Measurements from ENCODE around the gene CHPT1. TPM values are rescaled to one million over a fixed set of nuclear protein-coding genes. Genes with fewer than 3 reads are reported as not detected.
A peak's percentile ranks its signal among the peaks of the same experiment; 100 is the strongest.

CHPT1 gene
- polyA plus RNA-seq, 2 donors: 19.1 to 21.9 TPM

DNA sequence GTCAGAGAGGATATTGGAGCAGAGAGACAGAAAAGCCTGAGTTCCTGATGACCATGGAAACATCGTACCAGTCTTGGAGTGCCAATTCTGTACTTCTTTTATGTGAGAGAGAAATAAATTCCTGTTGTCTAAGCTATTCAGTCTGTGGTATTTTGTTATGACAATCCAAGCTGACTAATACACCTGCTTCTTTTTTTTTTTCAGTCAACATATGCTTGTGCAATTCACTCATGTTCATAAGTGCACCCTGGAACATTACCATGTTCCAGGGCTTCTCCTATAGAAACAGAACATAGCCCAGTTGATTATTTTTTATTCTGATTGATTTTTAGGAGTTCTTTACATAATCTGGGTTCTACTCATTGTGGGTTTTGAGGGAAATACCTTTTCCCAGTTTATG, 1.7 kb upstream of the CHPT1 start:
- 58 to 63% methylated on average over 1 of the region's 1 CpG for WGBS, 2 donors
- Histone ChIP-seq H3K9me3 (ENCODE audit: control insufficient read depth in 2 of 2, insufficient read depth in 1 of 2, low read depth in 1 of 2, low read length in 1 of 2) (no peaks in the 10 kb centered on the region), H3K4me1 (ENCODE audit: control insufficient read depth in 2 of 2, insufficient read depth in 2 of 2, low read length in 1 of 2) (peaks cover 0 to 3% of the 10 kb centered on the region in 2 donors), H3K4me3 (ENCODE audit: low read depth in 1 of 2, low read length in 2 of 2) (no peak overlapping the region), H3K36me3 (ENCODE audit: control insufficient read depth in 2 of 2, insufficient read depth in 2 of 2, low read length in 1 of 2) (no peaks in the 10 kb centered on the region), H3K27ac (ENCODE audit: low read depth in 2 of 2, low read length in 1 of 2) (peak overlapping the region in 1 of 2 donors; percentile 18), H3K27me3 (ENCODE audit: control insufficient read depth in 1 of 2, insufficient read depth in 2 of 2, low read length in 2 of 2) (no peaks in the 10 kb centered on the region)

DNA sequence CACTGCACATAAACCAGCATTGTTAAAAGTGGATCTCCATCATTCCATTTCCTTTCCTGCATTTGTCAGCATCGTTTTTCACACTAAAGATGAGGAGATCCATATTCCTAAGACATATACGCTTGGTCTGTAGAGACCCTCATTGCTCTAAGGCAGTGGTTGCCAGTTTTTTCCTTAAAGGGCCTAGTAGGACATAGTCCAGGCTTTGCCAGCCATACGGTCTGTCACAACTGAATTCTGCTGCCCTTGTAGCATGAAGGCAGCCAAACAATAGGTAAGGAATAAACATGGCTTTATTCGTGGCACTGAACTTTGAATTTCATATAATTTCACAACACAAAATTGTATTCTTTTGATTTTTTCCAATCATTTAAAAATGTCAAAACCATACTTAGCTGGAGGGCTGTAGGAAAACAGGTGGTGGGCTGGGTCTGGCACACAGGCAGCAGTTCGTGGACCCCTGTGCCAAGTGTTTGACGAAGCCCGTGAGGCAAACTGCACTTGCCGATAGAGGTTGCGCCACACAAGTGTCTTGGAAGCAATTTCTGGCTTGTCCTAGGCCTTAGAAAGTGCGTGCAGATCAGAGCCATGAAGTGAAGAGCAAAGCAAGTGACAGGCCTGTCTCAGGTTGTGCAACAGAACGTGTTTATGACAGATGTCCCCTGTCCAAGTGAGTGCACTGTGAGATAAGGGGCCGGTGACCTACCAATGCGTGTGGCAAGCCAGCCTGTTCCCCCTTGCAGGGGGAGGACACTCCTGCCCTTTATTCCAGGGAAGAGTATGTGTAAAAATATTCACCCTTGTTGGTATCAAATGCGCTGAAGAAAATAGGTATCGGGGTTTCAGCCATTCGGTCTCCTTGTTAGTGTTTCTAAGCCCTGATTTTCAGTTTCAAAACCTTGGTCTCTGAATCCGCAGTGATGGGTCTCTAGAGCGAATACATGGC, 916 bp upstream of the CHPT1 start:
- Histone ChIP-seq H3K9me3 (ENCODE audit: control insufficient read depth in 2 of 2, insufficient read depth in 1 of 2, low read depth in 1 of 2, low read length in 1 of 2) (no peaks in the 10 kb centered on the region), H3K27ac (ENCODE audit: low read depth in 2 of 2, low read length in 1 of 2) (peak overlapping the region; percentile 92 to 93), H3K27me3 (ENCODE audit: control insufficient read depth in 1 of 2, insufficient read depth in 2 of 2, low read length in 2 of 2) (no peaks in the 10 kb centered on the region), H3K36me3 (ENCODE audit: control insufficient read depth in 2 of 2, insufficient read depth in 2 of 2, low read length in 1 of 2) (no peaks in the 10 kb centered on the region), H3K4me3 (ENCODE audit: low read depth in 1 of 2, low read length in 2 of 2) (peak overlapping the region; percentile 93 to 98), H3K4me1 (ENCODE audit: control insufficient read depth in 2 of 2, insufficient read depth in 2 of 2, low read length in 1 of 2) (peaks cover 0 to 3% of the 10 kb centered on the region in 2 donors)
- WGBS, 2 donors: 28 to 29% methylated on average over 18 of the region's 18 CpGs

DNA sequence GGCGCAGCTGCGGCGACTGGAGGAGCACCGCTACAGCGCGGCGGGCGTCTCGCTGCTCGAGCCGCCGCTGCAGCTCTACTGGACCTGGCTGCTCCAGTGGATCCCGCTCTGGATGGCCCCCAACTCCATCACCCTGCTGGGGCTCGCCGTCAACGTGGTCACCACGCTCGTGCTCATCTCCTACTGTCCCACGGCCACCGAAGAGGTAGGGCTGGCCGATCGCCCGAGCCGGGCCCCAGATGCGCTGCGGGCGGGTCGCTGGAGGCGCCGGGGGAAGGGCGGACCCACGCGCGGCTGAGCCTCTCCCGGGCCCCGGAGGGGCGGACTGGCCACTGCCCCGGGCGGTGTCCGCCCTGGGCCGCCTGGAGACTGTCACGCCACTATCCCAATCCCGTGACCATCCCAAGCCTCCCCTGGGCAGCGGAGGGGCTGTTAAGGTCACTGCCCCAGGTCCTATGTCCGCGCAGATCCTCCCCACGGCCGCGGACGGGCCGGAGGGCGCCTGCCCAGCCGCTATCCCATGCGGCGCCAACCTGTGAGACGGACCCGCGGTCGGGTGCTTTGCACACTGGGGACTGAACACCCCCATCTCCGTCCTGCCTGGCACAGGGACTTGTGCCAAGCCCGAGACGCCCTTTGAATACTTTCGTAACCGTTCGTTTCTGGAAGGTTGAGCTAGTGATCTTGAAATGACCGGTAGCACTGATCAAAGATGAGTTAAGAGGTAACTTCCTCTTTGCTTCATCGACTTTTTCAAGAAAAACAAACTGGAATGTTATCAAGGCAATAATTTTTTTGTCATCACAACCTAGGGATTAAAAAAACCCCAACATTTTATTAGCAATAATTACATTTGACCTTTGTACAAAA, 725 bp downstream of the CHPT1 start:
- H3K4me1 ChIP-seq (ENCODE audit: control insufficient read depth in 2 of 2, insufficient read depth in 2 of 2, low read length in 1 of 2): peaks cover 0 to 3% of the 10 kb centered on the region in 2 donors
- H3K27me3 ChIP-seq (ENCODE audit: control insufficient read depth in 1 of 2, insufficient read depth in 2 of 2, low read length in 2 of 2): no peaks in the 10 kb centered on the region
- H3K4me3 ChIP-seq (ENCODE audit: low read depth in 1 of 2, low read length in 2 of 2): peak overlapping the region; percentile 93 to 98
- no peaks in the 10 kb centered on the region for H3K36me3 ChIP-seq (ENCODE audit: control insufficient read depth in 2 of 2, insufficient read depth in 2 of 2, low read length in 1 of 2)
- H3K27ac ChIP-seq (ENCODE audit: low read depth in 2 of 2, low read length in 1 of 2): peak overlapping the region; percentile 87 to 93
- no peaks in the 10 kb centered on the region for H3K9me3 ChIP-seq (ENCODE audit: control insufficient read depth in 2 of 2, insufficient read depth in 1 of 2, low read depth in 1 of 2, low read length in 1 of 2)
- WGBS, 2 donors: 0% methylated on average over 59 to 67 of the region's 67 CpGs

DNA sequence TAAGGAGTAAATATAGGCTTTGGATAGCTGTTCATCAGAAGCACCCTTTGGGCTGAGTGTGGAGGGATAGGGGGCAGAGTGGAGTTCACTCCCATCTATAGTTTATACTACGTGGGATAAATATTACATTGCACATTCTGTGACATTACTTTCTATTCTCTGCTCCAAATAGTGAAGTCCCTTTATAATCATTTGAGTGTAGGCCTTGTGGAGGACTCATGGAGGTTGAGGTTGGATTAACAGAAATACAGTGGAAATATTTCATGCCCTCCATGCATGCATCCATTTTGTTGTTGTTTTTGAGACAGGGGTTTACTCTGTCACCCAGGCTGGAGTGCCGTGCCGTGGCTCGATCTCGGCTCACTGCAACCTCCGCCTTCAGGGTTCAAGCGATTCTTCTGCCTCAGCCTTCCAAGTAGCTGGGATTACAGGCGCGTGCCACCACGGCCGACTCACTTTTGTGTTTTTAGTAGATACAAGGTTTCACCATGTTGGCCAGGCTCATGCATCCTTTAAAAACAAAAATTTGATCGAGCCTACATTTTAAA, 1.4 kb downstream of the CHPT1 start:
- Histone ChIP-seq H3K4me1 (ENCODE audit: control insufficient read depth in 2 of 2, insufficient read depth in 2 of 2, low read length in 1 of 2) (peaks cover 2 to 3% of the 10 kb centered on the region in 2 donors), H3K4me3 (ENCODE audit: low read depth in 1 of 2, low read length in 2 of 2) (peak overlapping the region; percentile 14 to 93)
- 68 to 81% methylated on average over 12 of the region's 12 CpGs for WGBS, 2 donors

GRCh38 chr12:101700299-101700820, 2.9 kb downstream of the CHPT1 start:
- peaks cover 2 to 3% of the 10 kb centered on the region in 2 donors for H3K4me1 ChIP-seq (ENCODE audit: control insufficient read depth in 2 of 2, insufficient read depth in 2 of 2, low read length in 1 of 2)
- no peaks in the 10 kb centered on the region for H3K36me3 ChIP-seq (ENCODE audit: control insufficient read depth in 2 of 2, insufficient read depth in 2 of 2, low read length in 1 of 2)
- no peak overlapping the region for H3K27ac ChIP-seq (ENCODE audit: low read depth in 2 of 2, low read length in 1 of 2)
- H3K9me3 ChIP-seq (ENCODE audit: control insufficient read depth in 2 of 2, insufficient read depth in 1 of 2, low read depth in 1 of 2, low read length in 1 of 2): no peaks in the 10 kb centered on the region
- no peaks in the 10 kb centered on the region for H3K27me3 ChIP-seq (ENCODE audit: control insufficient read depth in 1 of 2, insufficient read depth in 2 of 2, low read length in 2 of 2)
- H3K4me3 ChIP-seq (ENCODE audit: low read depth in 1 of 2, low read length in 2 of 2): peak overlapping the region in 1 of 2 donors; percentile 7
- WGBS, 2 donors: 71 to 90% methylated on average over 2 of the region's 2 CpGs

More for the DNA sequence above, 1.4 kb downstream of the CHPT1 start:
- no peaks in the 10 kb centered on the region for H3K9me3 ChIP-seq (ENCODE audit: control insufficient read depth in 2 of 2, insufficient read depth in 1 of 2, low read depth in 1 of 2, low read length in 1 of 2)
- H3K27me3 ChIP-seq (ENCODE audit: control insufficient read depth in 1 of 2, insufficient read depth in 2 of 2, low read length in 2 of 2): no peaks in the 10 kb centered on the region
- H3K36me3 ChIP-seq (ENCODE audit: control insufficient read depth in 2 of 2, insufficient read depth in 2 of 2, low read length in 1 of 2): no peaks in the 10 kb centered on the region
- H3K27ac ChIP-seq (ENCODE audit: low read depth in 2 of 2, low read length in 1 of 2): no peak overlapping the region

DNA sequence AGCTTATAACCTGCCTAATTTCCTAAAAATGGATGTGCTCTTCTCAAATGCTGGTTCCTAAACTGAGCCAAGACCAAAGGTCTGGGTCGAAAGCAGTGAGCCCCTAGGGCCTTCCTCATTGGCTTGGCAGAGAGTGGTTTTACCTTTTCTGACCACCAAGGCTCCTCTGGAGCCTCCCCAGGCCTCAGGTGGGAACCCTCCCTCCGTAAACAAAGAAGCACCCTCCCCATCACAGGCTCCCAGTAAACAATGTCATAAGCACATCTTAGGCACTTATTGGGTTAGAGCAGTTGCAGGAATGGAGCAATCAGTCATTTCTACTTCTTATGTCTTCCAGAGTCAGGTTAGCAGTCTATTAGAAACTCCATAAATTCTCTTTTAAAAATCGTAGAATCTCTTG, 6.0 kb downstream of the CHPT1 start:
- peak overlapping the region in 1 of 2 donors; percentile 20 for H3K27ac ChIP-seq (ENCODE audit: low read depth in 2 of 2, low read length in 1 of 2)
- H3K4me1 ChIP-seq (ENCODE audit: control insufficient read depth in 2 of 2, insufficient read depth in 2 of 2, low read length in 1 of 2): peaks cover 0 to 2% of the 10 kb centered on the region in 2 donors
- H3K9me3 ChIP-seq (ENCODE audit: control insufficient read depth in 2 of 2, insufficient read depth in 1 of 2, low read depth in 1 of 2, low read length in 1 of 2): no peaks in the 10 kb centered on the region
- WGBS, 2 donors: 75 to 82% methylated on average over 3 of the region's 3 CpGs
- no peaks in the 10 kb centered on the region for H3K36me3 ChIP-seq (ENCODE audit: control insufficient read depth in 2 of 2, insufficient read depth in 2 of 2, low read length in 1 of 2)
- H3K4me3 ChIP-seq (ENCODE audit: low read depth in 1 of 2, low read length in 2 of 2): no peak overlapping the region
- no peaks in the 10 kb centered on the region for H3K27me3 ChIP-seq (ENCODE audit: control insufficient read depth in 1 of 2, insufficient read depth in 2 of 2, low read length in 2 of 2)

DNA sequence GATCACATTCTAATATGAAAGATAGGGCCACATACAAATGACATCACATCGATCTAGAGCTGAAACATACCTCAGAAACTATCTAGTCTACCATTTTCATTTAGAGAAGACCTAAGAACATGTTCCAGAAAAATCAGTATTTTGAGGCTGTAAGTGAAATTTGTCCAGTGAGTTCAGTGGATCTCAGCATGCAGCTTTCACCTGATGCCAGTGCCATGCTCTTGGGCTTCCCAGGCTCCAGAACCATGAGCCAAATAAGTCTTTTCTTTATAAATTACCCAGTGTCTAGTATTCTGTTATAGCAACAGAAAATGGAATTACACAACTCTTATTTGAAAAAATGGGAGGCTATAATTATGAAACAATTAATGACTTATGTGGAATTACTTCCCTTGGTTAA, 9.0 kb downstream of the CHPT1 start:
- Histone ChIP-seq H3K27me3 (ENCODE audit: control insufficient read depth in 1 of 2, insufficient read depth in 2 of 2, low read length in 2 of 2) (no peaks in the 10 kb centered on the region), H3K9me3 (ENCODE audit: control insufficient read depth in 2 of 2, insufficient read depth in 1 of 2, low read depth in 1 of 2, low read length in 1 of 2) (no peaks in the 10 kb centered on the region), H3K4me1 (ENCODE audit: control insufficient read depth in 2 of 2, insufficient read depth in 2 of 2, low read length in 1 of 2) (peaks cover 0 to 2% of the 10 kb centered on the region in 2 donors), H3K27ac (ENCODE audit: low read depth in 2 of 2, low read length in 1 of 2) (no peak overlapping the region), H3K4me3 (ENCODE audit: low read depth in 1 of 2, low read length in 2 of 2) (no peak overlapping the region), H3K36me3 (ENCODE audit: control insufficient read depth in 2 of 2, insufficient read depth in 2 of 2, low read length in 1 of 2) (no peaks in the 10 kb centered on the region)
- WGBS, 2 donors: 98 to 100% methylated on average over 1 of the region's 1 CpG

DNA sequence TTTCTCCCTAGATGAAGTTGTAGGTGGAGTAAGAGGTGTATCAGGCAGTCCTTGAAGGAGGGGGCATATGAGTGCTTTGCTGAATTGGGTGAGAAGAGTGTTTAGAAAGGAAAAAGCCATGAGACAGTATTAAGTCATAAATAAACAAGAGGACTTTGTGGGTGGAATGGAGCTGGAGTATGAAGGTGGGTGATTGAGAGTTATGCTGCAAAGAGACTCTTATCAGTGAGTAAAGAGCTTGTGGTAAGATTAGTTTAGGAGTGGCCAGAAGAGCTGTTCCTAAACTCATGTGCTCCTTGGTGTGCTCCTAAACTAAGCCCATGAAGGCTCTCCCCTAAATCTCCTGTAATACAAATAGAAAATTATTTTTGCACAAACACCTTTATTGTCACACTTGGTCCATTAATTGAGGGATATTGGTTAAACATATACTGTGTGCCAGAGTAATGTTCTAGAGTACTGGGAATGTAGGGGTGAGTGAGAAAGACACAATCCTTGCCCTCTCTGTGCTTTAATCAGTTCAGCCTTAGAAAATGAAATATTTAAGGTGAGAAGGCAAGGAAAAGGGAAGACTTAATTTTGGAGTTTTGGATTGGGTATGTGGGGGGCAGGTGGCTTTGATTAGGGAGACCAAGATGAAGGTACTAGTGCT, 9.8 kb downstream of the CHPT1 start:
- Histone ChIP-seq H3K4me3 (ENCODE audit: low read depth in 1 of 2, low read length in 2 of 2) (no peak overlapping the region), H3K36me3 (ENCODE audit: control insufficient read depth in 2 of 2, insufficient read depth in 2 of 2, low read length in 1 of 2) (no peaks in the 10 kb centered on the region), H3K27ac (ENCODE audit: low read depth in 2 of 2, low read length in 1 of 2) (no peak overlapping the region), H3K4me1 (ENCODE audit: control insufficient read depth in 2 of 2, insufficient read depth in 2 of 2, low read length in 1 of 2) (peaks cover 0 to 2% of the 10 kb centered on the region in 2 donors), H3K27me3 (ENCODE audit: control insufficient read depth in 1 of 2, insufficient read depth in 2 of 2, low read length in 2 of 2) (no peaks in the 10 kb centered on the region), H3K9me3 (ENCODE audit: control insufficient read depth in 2 of 2, insufficient read depth in 1 of 2, low read depth in 1 of 2, low read length in 1 of 2) (no peaks in the 10 kb centered on the region)

- Histone ChIP-seq H3K36me3 (ENCODE audit: control insufficient read depth in 2 of 2, insufficient read depth in 2 of 2, low read length in 1 of 2) (no peaks in the 10 kb centered on the region), H3K27ac (ENCODE audit: low read depth in 2 of 2, low read length in 1 of 2) (no peak overlapping the region)
- 81 to 89% methylated on average over 4 of the region's 4 CpGs for WGBS, 2 donors
Measured at GRCh38 chr12:101710288-101710687, 12.8 kb downstream of the CHPT1 start.

More at GRCh38 chr12:101710288-101710687, 12.8 kb downstream of the CHPT1 start:
- Histone ChIP-seq H3K4me1 (ENCODE audit: control insufficient read depth in 2 of 2, insufficient read depth in 2 of 2, low read length in 1 of 2) (peaks cover 0 to 3% of the 10 kb centered on the region in 2 donors), H3K4me3 (ENCODE audit: low read depth in 1 of 2, low read length in 2 of 2) (no peak overlapping the region), H3K27me3 (ENCODE audit: control insufficient read depth in 1 of 2, insufficient read depth in 2 of 2, low read length in 2 of 2) (no peaks in the 10 kb centered on the region), H3K9me3 (ENCODE audit: control insufficient read depth in 2 of 2, insufficient read depth in 1 of 2, low read depth in 1 of 2, low read length in 1 of 2) (no peaks in the 10 kb centered on the region)
